DMS 273 (cell line): ENCODE data around the gene DUS4L.
"Not testable (repeated sequence)": the region's sequence is repeated elsewhere in the genome, so short reads cannot be mapped to it uniquely, and the experiment has no call there.

Experiments used
- DNase-seq: peaks from one replicate; lab custom pipeline; 2025; ENCODE audit not compliant: unreplicated experiment; lab: John Stamatoyannopoulos, UW

The DUS4L gene, protein sequence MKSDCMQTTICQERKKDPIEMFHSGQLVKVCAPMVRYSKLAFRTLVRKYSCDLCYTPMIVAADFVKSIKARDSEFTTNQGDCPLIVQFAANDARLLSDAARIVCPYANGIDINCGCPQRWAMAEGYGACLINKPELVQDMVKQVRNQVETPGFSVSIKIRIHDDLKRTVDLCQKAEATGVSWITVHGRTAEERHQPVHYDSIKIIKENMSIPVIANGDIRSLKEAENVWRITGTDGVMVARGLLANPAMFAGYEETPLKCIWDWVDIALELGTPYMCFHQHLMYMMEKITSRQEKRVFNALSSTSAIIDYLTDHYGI

DNA sequence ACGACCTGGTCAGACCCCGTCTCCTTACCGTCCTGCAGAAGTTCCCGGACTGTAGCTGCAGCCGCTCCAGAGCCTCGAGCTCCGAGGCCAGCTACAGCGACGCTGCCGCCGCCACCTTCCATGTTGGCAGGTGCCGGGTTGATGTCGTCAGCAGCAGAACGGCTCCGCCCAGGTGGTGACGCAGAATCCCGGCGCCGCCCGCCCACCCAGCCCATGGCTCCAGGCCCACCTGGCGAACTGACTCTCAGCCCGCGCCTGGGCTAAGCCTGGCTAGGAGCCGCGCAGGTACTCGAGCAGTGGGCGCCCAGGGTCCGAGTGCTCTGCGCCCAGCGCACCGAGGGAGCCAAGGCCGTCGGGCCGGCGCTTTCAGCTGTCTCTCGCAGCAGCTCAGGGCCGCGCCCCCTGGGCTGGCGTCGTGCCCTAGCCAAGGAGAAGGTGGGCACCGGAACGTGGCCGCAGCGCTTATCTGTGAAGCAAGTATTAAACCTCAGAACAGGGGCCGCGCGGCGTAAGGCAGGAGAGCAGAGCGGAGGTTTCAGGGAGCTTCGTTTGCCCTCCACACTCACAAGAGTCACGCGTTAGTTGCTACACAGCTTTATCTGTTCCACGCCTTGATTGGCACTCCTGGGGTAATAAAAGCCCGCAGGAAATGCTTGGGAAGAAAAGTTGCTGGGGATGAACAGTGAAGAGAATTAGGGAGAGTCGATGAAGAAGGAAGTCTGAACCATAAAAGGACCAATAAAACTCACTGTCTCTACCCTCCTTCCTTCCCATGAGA lies at the start of gene DUS4L, which contains the start of gene COG5:
Gene DUS4L, plus strand, starts transcription at position 197 of the 778 bp plus-strand sequence. CDS start 3,100 bp downstream, outside the sequence.
Gene COG5, minus strand, starts transcription at position 146 of the 778 bp plus-strand sequence. Its CDS starts 24 bp downstream, at position 122.
- peak; percentile 95 for DNase-seq

DNA sequence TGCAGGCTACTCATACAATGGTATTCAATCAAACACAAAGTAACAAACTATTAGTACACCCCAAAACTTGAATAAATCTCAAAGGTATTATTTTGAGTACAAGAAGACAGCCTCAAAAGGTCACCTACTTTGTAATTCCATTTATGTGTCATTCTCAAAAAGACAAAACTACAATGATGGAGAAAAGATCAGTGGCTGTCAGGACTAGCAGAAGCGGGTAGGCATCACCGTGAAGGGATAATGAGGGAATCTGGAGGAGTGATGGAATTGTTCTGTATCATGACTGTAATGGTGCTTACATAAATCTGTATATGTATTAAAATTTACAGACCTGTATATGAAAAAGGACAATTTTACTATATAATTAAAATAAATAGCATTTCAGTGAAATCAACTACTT lies 37.1 kb upstream of the DUS4L start:
- DNase-seq = no peak

DNA sequence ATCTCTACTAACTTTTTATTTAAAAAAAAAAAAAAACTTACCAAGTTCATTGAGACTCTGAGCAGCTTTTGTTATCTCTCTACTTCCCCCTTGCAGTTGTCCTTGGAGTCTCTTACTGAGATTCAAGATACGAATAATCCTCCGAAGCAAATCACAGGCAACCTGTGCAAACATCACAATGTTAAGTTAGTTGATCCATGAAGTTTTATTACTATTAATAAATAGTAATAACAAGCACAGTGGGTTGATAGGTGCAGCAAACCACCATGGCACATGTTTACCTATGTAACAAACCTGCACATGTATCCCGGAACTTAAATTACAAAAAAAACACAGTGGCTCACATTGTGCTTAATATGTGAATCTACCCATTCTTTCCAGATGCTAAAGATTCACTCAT lies 36.6 kb upstream of the DUS4L start:
- DNase-seq = no peak

DNA sequence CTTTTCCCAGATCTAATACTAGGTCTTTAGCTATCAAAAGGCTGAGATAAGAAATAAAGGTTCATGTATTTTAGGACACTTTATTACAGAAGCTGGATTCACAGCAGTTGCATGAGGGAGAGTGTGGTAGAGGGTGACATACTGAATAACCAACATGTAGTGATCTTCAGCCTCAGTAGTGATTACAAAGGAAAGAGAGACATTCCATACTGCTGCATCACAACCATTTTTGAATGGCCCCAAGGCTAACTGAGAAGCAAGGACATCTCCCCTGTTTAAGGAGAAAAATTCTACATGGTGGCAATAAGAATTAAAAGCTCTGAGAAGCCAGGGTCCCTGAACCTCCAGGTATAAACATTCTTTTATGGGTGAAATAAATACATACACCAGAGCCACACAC lies 35.3 kb upstream of the DUS4L start:
- DNase-seq = no peak

DNA sequence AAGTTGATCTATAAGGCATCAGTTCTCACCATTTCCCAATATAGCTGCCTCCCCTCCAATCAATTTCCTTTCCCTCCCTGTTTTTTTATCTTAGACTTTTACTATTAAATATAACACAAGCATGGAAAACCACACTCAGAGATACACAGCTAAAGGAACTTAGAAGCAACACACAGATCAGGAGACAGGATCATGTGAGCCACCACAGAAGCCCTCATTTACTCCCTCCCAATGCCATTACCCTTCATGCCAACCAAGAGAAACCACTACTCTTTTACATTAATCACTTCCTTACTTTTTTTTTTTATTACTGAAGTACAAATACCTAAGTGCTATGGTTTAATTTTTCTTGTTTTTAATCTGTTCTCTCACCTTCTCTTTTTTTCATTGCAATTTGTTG lies 33.0 kb upstream of the DUS4L start:
- DNase-seq = no peak

DNA sequence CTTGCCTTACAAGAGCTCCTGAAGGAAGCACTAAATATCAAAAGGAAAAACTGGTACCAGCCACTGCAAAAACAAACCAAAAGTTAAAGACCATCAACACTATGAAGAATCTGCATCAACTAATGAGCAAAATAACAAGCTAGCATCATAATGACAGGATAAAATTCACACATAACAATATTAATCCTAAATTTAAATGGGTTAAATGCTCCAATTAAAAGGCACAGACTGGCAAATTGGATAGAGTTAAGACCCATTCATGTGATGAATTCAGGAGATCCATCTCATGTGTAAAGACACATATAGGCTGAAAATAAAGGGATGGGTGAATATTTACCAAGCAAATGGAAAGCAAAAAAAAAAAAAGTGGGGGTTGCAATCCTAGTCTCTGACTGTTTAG lies 29.6 kb upstream of the DUS4L start:
- no peak for DNase-seq

DNA sequence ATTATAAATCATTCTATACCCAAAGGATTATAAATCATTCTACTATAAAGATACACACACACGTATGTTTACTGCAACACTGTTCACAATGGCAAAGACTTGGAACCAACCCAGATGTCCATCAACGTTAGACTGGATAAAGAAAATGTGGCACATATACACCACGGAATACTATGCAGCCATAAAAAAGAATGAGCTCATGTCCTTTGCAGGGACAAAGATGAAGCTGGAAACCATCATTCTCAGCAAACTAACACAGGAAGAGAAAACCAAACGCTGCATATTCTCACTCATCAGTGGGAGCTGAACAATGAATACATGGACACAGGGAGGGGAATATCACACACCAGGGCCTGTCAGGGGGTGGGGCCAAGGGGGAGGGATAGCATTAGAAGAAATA lies 26.5 kb upstream of the DUS4L start:
- DNase-seq = not testable (repeated sequence)

DNA sequence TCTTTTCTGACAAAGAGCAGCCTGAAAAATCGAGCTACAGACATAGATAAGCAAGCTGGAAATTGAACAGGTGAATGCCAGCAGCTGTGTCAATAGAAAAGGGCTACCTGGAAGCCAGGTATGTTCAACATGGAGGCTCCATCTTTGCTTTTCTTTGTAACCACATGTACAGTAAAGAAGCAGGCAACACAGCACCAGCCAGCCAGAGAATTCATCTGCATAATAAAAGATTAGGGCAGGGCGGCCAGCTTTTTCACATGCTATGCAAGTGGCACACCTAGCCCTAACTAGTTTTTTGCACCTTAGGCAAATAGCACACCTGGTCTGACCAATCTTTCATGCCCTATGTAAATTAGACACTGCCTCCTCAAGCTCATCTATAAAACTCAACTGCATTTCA lies 25.8 kb upstream of the DUS4L start:
- DNase-seq = no peak

DNA sequence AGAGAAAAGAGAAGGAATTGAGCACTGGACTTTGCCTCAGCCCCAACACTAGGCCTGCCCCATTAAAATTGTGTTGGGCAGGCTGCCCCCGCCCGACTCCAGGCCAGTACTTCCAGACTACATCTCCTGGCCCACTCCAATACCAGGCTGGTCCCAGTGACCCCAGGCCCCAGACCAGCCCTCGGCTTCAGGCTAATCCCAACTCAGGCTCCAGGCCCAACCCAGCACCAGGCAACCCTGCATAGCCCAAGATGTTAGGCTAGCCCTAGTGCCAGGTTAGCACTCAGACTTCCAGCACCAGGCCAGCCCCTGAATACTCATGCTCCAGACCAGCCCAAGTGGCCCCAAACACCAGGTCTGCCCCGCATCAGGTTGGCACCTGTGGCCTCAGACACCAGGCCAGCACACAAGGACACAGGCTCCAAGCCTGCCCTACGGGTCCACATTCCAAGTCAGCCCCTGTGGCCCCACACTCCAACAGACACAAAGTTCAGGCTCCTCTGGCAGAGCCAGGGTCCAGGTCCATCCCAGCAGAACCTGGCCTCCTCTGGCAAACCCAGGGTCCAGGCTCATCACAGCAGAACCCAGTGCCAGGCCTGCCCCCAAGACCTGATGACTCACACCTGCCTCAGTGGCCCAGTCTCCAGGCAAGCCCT lies 20.3 kb upstream of the DUS4L start:
- DNase-seq = no peak

DNA sequence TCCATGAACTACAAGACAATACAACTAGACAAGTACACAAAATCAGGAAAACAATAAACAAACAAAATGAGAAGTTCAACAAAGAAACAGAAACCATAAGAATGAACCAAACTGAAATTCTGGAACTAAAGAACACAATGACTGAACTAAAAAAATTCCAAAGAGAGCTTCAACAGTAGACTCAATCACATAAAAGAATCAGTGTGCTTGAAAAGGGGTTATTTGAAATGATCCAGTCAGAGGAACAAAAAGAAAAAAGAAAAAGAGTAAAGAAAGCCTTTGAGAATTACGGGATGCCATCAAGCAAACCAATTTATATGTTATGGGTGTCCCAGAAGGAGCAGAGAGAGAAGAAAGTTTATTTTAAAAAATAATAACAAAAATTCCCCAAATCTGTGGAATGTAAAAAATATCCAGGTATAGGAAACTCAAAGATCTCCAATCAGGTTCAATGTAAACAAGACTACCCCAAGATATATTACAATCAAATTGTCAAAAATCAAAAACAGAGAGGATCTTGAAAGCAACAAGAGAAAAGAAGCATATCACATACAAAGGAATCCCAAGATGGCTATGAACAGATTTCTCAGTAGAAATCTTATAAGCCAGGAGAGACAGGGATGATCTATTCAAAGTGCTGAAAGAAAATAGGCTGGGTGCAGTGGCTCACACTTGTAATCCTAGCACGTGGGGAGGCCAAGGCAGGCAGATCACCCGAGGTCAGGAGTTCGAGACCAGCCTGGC lies 18.8 kb upstream of the DUS4L start:
- DNase-seq = no peak

DNA sequence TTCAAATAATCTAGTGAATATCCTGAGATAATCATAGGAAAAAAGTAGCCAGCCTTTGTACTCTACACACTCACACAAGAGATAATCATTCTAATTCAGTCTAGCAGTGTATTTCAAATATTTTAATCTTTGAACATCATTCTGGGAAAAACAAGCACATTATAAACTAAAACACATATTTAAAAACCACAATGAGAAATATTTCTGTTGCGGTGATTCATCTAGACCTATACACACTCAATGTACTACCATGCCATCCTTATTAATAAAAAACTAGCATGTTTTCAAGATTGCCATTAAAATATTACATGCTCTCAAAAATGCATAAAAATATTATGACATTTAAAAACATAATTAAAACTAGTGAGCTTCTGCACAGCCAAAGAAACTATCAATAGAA lies 11.8 kb upstream of the DUS4L start:
- DNase-seq = no peak

DNA sequence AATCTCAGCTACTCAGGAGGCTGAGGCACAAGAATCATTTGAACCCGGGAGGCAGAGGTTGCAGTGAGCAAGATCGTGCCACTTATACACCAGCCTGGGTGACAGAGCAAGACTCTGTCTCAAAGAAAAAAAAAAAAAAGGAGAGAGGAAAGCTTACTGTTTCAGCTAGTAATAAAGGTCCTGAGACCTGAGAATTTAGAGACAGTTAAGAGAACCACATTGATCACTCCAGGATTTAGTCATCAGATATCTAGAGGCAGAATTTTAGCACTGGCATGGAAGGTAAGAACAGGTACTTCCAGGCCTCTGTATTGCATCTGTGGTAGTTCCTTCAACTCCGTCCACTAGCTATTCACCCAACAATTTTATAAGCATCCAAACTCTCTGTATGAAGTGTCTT lies 7.9 kb upstream of the DUS4L start:
- DNase-seq = no peak

DNA sequence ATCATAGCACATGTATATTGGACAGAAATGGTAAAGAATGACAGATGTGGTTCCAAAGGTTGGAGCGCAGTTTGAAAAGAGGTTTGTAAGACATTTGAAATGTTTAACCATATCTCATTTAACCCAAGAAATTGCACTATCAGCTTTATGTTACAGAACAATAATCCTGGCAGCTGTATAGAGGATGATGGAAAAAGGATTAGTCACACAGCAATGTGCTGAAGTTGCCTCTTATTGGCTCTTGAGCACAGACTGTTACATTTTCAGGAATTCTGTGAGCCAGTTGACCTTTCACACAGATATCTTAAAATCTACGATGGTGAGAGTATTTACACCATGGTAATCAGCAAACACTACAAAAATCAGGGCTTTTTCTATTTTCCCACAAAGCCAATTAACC lies 3.9 kb upstream of the DUS4L start:
- no peak for DNase-seq

DNA sequence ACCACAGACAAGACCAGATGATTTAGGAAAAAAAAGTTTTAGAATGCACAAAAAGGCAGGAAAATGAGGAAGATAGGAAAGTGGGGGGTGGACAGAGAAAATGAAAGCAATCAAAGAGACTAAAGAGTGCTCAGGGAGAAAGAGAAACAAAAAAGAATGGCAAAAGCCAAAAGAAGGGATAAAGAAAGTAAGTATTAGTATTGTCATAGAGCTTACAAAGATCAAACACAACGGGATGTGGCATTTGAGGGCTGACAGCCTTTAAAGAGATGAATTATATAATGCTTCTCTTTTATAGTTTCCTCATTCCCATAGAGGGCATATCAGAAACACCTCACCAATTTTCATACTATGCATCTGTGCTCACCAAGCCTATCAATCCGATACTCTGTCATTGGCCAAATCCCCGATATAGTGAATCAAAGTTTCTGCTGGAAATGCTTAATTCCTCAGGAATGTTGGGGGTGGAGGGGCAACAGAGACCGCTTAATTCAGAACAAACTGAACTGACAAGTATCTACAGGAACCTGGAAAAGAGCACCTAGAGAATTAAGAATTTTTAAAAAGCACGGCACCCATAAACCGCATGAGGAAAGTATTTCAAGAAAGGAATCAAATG lies 2.8 kb upstream of the DUS4L start:
- no peak for DNase-seq

DNA sequence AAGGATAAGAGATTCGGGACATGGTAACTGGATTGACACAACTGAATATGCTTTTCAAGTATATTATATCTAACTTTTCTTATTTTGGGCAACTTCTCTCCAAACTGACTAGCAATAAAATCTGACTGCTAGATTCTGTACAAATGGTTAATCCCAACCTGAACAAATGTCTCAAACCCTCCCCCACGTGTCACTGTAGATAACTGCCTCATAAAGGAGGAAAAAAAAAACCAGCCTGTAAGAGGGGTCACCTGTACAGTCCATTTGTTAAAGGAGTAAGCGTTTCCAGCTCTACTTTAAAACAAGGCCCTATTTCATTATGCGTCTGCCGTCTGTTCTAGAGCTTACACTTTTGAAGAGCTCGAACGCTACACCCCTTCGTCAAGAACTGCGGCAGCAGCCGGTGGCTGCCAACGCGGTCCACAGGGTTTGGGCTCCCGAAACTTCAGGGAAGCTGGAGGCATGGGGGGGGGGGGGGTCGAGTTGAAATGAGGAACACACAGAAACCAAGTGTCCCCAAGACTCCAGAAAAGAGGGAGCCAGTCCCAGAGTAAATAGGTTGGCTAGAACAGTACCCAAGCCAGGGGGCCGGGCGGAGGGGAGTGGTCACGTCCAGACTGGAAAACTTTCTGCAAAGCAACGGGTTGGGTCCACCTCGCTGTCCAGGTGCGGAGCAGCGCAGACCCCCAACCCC lies 543 bp upstream of the DUS4L start:
- DNase-seq = peak; percentile 85

DNA sequence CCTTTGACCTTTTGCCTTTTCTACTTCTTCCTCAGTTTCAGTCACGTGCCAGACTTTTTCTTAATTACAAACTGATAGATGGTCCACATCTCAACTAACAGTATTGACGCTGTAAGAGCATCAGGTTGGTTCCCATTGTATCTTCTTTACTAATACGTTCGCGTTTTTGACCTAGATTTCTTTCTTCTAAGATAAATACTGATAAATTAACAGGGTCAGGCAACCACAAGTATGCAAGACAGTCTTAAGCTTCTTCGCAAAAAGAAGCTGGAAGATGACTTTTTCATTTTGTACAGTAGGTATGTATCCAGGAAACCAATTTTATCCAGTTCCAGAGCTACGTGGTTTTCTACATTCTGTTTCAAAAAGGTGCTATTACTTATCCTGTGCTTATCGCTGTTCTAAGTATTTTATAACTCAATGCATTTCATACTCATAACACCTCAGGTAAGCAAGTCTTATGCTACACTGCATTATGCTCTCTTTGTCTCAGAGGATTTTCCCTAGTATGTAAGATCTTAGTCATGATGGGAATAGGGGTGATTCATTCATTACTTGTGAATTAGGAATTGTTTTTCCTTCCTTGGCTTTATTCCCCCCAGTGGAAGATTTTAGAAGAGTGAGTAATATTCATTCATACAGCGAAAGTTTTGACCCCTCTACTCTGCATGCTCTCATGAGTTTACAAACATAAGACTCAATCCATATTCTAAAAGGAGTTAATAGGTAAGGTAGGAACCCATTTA lies 955 bp downstream of the DUS4L start:
- no peak for DNase-seq

DNA sequence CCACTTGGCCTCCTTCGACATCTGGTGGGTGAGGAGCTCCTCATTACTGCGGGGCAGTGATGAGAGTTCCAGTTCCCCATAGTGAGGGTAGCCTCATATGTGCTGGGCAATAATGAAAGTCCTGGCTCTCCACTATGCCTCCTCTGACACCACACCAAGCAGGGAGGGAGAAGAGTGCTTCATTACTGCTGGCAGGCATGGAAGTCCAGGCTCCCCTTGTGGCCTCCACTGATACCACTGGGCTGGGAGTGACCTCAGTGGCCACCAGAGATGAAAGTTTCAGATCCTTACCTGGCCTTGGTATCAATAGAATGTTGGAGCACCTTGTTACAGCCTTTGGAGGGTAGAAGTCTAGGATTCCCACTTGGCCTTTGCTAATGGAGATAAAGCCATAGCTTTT lies 6.5 kb downstream of the DUS4L start:
- DNase-seq = no peak

DNA sequence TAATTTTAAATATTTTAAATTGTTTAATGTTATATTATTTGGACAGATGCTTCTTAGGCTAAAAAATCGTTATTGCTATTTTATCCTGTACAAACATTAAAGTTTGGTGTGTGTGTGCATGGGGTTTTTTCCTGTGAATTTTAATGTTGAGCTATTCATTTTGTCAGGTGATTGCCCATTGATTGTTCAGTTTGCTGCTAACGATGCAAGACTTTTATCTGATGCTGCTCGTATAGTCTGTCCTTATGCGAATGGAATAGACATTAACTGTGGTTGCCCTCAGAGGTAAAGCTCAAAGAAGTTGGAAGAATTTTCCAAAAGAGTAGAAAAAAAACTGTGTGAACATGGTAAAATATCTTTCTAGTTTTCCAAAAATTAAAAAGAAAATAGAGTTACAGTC lies 9.8 kb downstream of the DUS4L start:
- no peak for DNase-seq

DNA sequence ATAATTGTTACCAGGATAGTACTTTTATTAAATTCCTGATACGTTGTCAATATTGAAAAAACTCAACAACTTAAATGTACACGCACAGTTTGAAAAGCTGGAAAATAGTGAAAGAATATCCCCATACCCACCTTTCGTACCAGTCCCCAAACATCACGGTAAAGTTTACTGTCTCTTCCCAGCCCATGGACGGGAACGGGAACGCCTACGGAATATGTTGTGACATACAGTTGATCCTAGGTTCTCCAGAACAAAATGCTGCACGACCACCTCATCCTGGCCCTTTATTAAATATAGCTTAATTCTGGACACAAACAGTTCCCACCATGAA lies 15.7 kb downstream of the DUS4L start:
- DNase-seq = peak; percentile 81
